NT2/D1 (cell line): Measurements from ENCODE around the gene IQGAP3.

Experiments used
- DNase-seq: peaks from one replicate; pipeline ENCODE4 v3.0.0-alpha.2; 2011; ENCODE audit warnings: low read depth, low spot score
- H3K27me3 ChIP-seq: 2 replicates; pipeline ENCODE4 v1.6.0; 2011; ENCODE audit warnings: mild to moderate bottlenecking; ENCODE audit not compliant: insufficient read length, insufficient read depth
- H3K36me3 ChIP-seq: 2 replicates; pipeline ENCODE4 v1.6.1; 2011; ENCODE audit warnings: mild to moderate bottlenecking, low read length, mixed read lengths; ENCODE audit not compliant: insufficient read depth, insufficient read length
- H3K4me1 ChIP-seq: 2 replicates; pipeline ENCODE4 v1.5.1; 2011; ENCODE audit not compliant: insufficient read depth, insufficient read length
- H3K4me3 ChIP-seq: 2 replicates; pipeline ENCODE4 v1.5.1; 2011; ENCODE audit warnings: low read depth; ENCODE audit not compliant: insufficient read length
- H3K9ac ChIP-seq: 2 replicates; pipeline ENCODE4 v1.6.0; 2011; ENCODE audit warnings: low read depth; ENCODE audit not compliant: insufficient read length
- H3K9me3 ChIP-seq: 2 replicates; pipeline ENCODE4 v1.5.1; 2011; ENCODE audit warnings: mild to moderate bottlenecking, low read length; ENCODE audit not compliant: insufficient read depth
- SUZ12 ChIP-seq: IDR thresholded peaks from 2 replicates; pipeline ENCODE4 v1.6.1; 2011; ENCODE audit not compliant: insufficient read length, insufficient read depth; ENCODE audit errors: extremely low read depth
- YY1 ChIP-seq: IDR thresholded peaks from 2 replicates; pipeline ENCODE4 v1.6.1; 2011; ENCODE audit not compliant: insufficient read length, insufficient read depth
- ZNF274 ChIP-seq: IDR thresholded peaks from 2 replicates; pipeline ENCODE4 v1.6.1; 2011; ENCODE audit warnings: mild to moderate bottlenecking, low read depth, low read length

IQGAP3 gene, protein sequence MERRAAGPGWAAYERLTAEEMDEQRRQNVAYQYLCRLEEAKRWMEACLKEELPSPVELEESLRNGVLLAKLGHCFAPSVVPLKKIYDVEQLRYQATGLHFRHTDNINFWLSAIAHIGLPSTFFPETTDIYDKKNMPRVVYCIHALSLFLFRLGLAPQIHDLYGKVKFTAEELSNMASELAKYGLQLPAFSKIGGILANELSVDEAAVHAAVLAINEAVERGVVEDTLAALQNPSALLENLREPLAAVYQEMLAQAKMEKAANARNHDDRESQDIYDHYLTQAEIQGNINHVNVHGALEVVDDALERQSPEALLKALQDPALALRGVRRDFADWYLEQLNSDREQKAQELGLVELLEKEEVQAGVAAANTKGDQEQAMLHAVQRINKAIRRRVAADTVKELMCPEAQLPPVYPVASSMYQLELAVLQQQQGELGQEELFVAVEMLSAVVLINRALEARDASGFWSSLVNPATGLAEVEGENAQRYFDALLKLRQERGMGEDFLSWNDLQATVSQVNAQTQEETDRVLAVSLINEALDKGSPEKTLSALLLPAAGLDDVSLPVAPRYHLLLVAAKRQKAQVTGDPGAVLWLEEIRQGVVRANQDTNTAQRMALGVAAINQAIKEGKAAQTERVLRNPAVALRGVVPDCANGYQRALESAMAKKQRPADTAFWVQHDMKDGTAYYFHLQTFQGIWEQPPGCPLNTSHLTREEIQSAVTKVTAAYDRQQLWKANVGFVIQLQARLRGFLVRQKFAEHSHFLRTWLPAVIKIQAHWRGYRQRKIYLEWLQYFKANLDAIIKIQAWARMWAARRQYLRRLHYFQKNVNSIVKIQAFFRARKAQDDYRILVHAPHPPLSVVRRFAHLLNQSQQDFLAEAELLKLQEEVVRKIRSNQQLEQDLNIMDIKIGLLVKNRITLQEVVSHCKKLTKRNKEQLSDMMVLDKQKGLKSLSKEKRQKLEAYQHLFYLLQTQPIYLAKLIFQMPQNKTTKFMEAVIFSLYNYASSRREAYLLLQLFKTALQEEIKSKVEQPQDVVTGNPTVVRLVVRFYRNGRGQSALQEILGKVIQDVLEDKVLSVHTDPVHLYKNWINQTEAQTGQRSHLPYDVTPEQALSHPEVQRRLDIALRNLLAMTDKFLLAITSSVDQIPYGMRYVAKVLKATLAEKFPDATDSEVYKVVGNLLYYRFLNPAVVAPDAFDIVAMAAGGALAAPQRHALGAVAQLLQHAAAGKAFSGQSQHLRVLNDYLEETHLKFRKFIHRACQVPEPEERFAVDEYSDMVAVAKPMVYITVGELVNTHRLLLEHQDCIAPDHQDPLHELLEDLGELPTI (N-terminal part only)

DNA sequence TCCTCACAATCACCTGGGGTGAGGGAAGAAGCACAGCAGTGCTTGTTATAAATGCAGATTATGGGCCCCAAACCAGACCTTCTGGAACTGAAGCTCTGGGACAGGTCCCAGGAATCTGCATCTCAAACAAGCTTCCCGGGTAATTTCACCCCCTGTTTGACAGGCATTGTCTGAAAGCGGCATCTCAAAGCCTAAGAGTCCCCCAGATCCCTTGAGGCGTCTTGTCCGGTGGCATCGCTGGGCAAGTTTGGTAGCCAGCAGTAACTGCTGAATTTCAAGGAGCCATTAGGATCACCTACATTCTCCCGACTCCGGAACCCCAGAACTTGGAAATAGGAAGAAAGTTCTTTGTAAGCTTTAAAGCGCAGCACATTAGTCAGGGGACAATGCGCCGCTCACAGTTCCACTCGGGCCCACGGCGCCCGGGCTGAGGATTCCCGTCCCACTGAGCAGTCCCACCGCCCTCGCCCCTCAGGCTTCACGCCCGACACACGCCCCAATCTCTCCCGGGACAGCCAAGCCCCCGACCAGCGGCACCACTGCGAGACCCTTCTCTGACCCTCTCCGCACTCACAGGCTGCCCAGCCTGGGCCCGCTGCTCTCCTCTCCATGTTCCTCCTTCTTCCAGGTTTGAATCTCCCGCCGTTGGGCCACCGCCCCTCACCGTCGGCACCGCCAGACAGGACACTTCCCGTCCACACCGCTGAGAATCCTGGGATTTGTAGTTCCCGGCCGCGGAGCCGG is at the start of gene IQGAP3:
IQGAP3 (minus strand) TSS at position 647 of the 744 bp plus-strand sequence; CDS start at position 611, 36 bp downstream.
- Histone ChIP-seq H3K4me1 (no peaks in the 10 kb centered on the region), H3K27me3 (peaks cover 7% of the 10 kb centered on the region), H3K36me3 (peaks cover 28% of the 10 kb centered on the region), H3K4me3 (peak within 1 kb of the TSS; percentile 89), H3K9me3 (no peaks in the 10 kb centered on the region), H3K9ac (peak within 1 kb of the TSS; percentile 87)
- DNase-seq, result peak; percentile 81
- TF ChIP-seq ZNF274 (no peak), YY1 (no peak), SUZ12 (no peak)

DNA sequence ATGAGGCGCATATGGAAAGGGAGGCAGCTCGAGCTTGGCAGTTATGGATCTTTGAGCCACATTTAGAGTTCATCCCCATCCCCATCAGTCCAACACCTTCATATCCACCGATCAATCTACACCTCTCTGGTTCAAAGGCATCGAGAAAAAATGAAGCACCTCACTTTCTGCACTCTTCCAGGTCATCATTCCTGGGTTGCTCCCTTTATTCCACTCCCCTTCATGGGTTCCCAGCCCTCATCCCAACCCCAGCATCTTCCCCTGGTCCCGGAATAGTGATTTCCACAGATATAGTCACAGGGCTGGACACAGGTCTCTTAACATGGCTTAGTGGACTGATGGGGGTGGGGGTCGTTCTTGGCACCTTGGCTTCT is 47.2 kb upstream of the IQGAP3 start:
- H3K36me3 ChIP-seq, result no peaks in the 10 kb centered on the region
- peaks cover 10% of the 10 kb centered on the region; the same call in 1 of the 2 replicates for H3K9me3 ChIP-seq
- peaks cover 46% of the 10 kb centered on the region for H3K27me3 ChIP-seq
- no peak overlapping the region for H3K4me3 ChIP-seq
- TF ChIP-seq ZNF274 (no peak), YY1 (no peak), SUZ12 (no peak)
- no peak for DNase-seq
- peaks cover 5% of the 10 kb centered on the region for H3K4me1 ChIP-seq
- no peak overlapping the region for H3K9ac ChIP-seq

DNA sequence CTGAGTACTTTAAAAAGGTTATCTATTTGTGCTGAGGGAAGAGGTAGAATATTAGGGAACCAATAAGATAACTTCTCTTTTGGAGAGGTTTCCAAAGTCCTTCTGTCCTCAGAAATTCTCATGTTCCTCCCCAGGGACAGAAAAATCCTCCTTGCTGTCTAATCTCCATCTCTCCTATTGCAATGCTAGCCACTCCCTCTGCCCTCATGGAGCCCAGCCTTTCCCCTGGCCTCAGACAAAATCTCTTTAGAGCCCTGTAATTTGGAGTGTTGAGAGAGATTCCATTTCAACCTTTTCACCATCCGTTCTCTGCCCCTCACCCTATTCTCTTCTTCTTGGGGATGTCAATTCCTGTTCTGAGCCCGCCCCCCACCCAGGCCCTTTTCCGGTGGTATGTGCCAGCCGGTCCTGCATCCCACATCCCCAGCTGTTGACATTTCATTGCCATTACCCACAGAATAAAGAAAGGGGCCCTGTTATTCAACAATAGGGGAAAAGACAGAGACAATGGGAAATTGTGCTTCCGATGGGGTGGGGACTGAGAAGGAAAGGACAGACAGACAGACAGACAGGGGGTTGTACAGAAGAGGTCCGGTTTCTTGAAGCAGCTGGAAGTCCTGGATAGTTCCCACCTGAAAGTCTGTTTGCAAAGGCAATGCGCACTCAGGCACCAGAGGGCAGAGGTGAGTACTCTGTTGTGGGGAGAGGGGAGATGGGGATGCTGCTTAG is 46.7 kb upstream of the IQGAP3 start, which contains the start of gene HAPLN2:
HAPLN2 (plus strand) TSS at position 563 of the 729 bp plus-strand sequence. CDS start 4,076 bp downstream, outside the sequence.
- Histone ChIP-seq H3K4me1 (peaks cover 5% of the 10 kb centered on the region), H3K4me3 (no peak within 1 kb of the TSS), H3K9me3 (peaks cover 9% of the 10 kb centered on the region; the same call in 1 of the 2 replicates), H3K36me3 (no peaks in the 10 kb centered on the region), H3K9ac (no peak within 1 kb of the TSS), H3K27me3 (peaks cover 40% of the 10 kb centered on the region)
- no peak for TF ChIP-seq ZNF274
- no peak for TF ChIP-seq YY1
- TF ChIP-seq SUZ12, result no peak
- DNase-seq, result no peak

DNA sequence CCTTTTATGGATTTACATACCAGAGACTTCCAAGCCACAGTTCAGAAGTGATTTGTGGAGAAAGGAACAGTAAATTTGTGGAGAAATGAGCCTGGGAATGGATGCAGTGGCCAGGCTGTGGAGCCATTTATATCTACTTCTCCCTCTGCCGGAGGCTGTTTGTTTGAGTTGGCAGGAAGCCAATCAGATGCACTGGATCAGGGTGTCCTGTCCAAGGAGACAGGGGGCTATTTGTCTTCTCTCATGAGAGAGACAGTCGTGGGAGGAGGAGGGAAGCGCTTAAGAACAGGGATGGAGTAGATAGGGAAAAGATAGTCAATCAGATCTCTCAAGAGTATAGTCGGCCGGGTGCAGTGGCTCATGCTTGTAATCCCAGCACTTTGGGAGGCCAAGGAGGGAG is 44.1 kb upstream of the IQGAP3 start:
- H3K36me3 ChIP-seq, result no peaks in the 10 kb centered on the region
- TF ChIP-seq ZNF274 (no peak), SUZ12 (no peak), YY1 (no peak)
- no peak overlapping the region for H3K4me3 ChIP-seq
- no peaks in the 10 kb centered on the region for H3K4me1 ChIP-seq
- peaks cover 21% of the 10 kb centered on the region for H3K27me3 ChIP-seq
- no peak overlapping the region for H3K9ac ChIP-seq
- no peak for DNase-seq
- no peaks in the 10 kb centered on the region for H3K9me3 ChIP-seq

DNA sequence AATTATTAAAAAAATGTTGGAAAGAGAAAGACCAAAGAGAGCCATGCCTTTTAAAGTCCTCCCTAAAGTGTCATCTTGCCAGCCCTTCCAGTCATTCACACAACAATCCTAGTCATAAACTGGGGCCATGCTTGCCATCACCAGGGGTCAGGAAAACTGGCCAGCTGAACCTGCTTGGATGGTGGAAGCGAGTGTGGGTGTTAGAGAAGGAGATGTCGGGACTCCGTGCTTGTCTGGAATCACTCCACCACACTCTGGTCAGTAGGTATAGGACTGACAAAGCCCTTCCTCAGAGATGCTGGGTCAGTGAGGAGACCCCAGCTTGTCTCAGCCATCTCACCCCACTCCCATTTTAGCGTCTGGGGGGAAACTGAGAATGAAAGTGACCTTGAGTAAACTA is 43.6 kb upstream of the IQGAP3 start:
- no peak overlapping the region for H3K9ac ChIP-seq
- H3K9me3 ChIP-seq, result no peaks in the 10 kb centered on the region
- TF ChIP-seq ZNF274, result no peak
- no peak for TF ChIP-seq YY1
- TF ChIP-seq SUZ12, result no peak
- H3K27me3 ChIP-seq, result peaks cover 18% of the 10 kb centered on the region
- no peaks in the 10 kb centered on the region for H3K36me3 ChIP-seq
- H3K4me1 ChIP-seq, result no peaks in the 10 kb centered on the region
- H3K4me3 ChIP-seq, result no peak overlapping the region
- no peak for DNase-seq
